IPS DF 19.7 (cell line): ENCODE measurements around the gene UST.
"Not testable (repeated sequence)": the region's sequence is repeated elsewhere in the genome, so short reads cannot be mapped to it uniquely, and the experiment has no call there.

Source experiments
- DNase-seq: peaks from one replicate; pipeline ENCODE4 v3.0.0-alpha.2; 2013; ENCODE audit warnings: low read depth, low spot score

UST gene

DNA sequence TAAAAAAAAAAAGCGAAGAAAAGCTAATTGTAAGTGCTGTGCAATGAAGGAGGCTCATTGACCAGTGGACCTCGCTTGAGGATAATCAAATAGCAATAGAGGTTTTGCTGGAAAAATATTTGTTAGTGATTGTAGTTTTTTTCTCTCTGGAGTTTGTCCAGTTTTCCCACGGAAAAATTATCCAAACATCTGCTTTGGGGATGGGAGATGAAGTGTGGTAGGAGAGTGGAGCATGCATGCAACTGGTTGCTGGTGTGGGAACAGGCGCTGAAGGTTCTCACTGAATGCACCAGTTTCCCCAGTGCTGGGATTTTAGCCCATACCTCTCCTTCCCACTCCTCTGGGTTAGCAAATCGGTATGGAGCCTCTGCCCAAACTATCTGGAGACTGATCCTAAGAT, 288.9 kb downstream of the UST start:
- DNase-seq: no peak

DNA sequence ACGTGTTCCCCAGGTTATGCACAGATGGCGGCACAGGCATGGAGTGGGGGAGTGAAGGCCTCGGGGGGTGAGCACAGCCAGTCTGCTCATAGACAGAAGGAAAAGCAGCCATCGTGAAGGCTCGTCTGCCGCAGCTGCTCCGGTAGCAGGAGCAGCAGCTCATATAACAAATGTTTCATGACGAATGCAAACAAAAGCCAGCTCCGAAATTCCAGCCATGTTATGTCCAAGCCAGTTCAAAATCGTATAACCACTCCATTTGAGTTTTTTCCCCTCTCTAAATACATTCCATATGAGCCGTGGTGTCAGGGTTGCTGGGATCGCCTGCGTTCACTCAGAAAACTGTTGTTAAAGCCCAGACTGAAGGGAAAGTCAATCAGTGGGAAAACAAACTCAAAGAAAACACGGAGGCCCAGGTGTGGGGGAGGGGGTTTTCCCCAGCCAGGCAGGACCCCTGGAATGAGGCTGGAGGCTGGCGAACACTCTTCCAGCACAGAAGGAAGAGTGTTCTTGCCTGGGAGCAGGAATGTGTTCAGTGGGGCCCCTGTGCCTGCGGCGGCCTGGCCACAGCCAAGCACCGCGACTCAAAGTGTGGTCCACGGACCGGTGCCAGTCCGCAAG, 290.3 kb downstream of the UST start:
- DNase-seq: no peak

DNA sequence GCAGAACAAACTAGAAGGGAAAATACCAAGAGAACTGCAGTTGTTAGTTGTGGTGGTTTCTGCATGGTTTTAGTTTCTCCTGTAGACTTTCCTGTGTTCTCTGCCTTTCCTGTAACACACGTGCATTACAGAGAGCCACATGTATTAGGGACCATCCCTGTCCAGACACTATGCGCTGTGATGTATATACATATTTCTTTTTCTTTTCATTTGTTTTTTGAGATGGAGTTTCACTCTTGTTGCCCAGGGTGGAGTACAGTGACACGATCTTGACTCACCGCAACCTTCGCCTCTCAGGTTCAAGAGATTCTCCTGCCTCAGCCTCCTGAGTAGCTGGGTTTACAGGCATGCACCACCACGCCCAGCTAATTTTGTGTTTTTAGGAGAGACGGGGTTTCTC, 292.2 kb downstream of the UST start:
- not testable (repeated sequence) for DNase-seq

- no peak for DNase-seq
Observed at GRCh38 chr6:149041953-149042352, 295.1 kb downstream of the UST start.

GRCh38 chr6:149043476-149044130, 296.8 kb downstream of the UST start:
- DNase-seq: no peak

GRCh38 chr6:149044528-149044927, 297.7 kb downstream of the UST start:
- no peak for DNase-seq

- no peak for DNase-seq
Observed at GRCh38 chr6:149045404-149045803, 298.6 kb downstream of the UST start.

DNA sequence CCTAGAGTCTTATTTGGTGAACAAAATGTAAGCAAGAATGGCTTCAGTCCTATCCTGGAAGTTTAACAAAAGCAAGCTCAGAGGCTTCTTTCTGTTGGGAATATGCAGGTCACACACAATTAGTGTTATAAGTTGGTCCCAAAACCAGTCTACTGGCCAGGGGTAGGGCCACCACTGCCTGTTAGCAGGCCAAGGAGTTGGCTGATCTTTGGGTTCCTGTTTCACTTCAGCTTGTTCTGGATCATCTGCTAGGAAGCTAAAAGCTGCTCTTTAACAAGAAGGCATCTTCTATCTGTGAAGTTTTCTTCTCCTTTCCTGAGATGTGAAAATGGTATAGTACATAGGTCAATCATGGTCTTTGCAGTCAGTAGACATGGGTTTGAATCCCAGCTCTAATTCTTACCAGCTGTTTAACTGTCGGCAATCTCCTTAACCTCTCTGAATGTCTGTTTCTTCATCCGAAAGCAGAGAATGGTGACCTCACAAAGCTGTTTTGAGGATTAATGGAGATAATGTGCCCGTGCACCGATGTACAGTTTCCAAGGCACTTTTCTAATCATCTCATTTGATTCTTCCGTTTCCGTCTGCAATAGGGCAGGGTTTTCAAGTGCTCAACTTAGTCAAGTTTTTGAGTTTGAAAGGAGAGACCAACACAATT, 299.5 kb downstream of the UST start:
- DNase-seq: no peak

DNA sequence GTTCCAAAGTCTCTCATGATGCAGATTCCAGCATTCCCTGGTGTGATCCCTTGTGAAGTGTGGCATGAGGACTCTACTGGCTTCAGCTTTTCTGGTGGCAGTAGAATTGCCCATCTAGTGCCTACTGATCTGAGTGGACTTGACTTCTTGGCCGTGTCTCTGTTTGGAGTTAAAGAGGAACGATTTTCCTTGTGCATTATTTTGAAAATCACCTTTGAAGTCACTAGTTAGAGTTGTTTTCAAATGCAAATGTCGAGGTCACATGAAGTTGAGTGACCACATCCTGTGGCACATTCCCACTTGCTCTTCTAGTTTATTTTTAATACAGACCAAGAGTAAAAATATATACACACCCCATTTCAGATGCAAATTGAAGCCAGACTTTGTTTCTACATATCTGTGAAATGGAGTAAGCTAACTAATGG, 300.0 kb downstream of the UST start:
- no peak for DNase-seq

DNA sequence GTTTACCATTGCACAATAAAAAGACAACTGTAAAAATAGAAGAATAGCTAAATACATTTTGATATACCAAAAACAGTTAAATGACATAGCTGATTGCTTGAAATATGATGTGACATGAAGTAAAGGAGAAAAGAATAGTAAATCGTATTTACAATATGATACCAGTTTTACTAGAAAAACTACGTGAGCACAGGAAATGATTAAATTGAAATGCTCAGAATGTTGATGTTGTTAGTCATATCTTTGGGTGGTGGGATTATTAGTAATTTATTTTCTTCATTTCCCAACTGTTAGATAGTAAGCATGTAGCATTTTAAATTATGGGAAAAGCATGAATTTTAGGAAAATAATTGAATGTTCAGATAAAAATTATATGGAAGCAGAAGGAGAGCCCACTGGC, 302.4 kb downstream of the UST start:
- DNase-seq: no peak

GRCh38 chr6:149050160-149050559, 303.3 kb downstream of the UST start:
- DNase-seq: no peak

DNA sequence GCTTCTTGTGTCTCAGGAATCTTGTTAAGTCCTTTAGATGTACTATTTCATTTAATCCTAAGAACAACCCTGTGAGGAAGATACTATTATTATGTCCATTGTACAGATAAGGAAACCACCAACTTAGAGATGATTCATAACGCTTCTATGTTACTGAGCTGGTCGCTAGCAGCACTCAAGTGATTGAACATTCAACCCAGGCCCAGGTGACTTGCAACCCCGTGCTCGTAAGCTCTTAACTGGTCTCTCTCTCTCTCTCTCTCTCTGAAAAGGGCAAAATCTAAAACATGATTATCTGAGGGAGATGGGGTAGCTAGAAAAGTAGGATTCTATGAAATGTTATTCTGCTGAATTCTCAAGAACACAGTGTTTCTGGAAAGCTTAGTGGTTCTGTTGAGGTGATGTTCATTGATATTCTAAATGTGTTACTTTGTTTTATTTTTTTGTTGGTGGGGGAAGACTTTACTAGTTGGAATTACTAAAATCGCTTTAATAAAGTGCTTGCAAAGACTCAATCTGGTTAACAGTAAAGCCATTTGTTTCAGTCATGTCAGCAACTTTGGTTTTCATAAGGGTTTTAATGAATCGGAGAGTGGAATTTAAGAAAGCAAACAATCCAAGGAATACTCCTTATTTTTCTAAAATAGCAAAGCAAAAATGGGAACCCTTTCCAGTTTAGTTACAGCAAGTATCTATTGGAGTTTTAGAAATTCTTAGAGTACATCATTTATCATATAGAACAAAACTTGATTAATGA, 305.7 kb downstream of the UST start:
- DNase-seq: no peak

DNA sequence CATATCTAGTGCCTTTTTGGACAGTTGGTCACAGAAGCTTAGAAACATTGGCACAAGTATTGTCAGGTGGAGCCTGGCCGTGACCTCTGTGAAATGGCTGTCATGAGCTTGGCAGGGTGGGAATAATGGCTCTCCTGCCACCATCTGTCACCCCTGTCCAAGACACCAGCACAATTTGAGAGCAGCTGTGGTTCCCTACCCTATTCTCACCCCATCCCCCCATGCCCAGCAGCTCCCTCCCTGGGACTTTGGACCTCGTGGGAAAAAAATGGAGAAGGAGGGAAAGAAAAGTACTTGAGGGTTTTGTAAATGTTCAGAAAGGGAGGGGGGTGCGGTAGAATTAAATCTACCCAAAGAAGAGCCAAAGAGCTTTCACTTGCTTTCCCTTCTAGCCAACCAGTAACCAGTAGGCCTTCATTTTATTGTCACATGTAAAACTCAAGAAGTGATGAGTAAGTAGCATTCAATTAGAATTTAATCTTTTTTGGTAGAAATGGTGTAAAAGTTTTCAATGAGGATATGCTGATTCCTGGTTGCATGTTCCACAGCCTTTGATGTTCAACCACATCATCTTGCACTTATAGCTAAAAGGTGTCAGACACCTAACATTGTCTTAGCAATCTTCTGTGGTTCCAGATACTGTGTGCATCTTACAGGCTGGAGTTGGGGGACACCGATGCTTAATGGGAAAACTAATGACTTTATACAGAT, 307.2 kb downstream of the UST start:
- DNase-seq: no peak

GRCh38 chr6:149054559-149055194, 307.8 kb downstream of the UST start:
- no peak for DNase-seq

- no peak for DNase-seq
Observed at GRCh38 chr6:149055195-149055899, 308.5 kb downstream of the UST start.

DNA sequence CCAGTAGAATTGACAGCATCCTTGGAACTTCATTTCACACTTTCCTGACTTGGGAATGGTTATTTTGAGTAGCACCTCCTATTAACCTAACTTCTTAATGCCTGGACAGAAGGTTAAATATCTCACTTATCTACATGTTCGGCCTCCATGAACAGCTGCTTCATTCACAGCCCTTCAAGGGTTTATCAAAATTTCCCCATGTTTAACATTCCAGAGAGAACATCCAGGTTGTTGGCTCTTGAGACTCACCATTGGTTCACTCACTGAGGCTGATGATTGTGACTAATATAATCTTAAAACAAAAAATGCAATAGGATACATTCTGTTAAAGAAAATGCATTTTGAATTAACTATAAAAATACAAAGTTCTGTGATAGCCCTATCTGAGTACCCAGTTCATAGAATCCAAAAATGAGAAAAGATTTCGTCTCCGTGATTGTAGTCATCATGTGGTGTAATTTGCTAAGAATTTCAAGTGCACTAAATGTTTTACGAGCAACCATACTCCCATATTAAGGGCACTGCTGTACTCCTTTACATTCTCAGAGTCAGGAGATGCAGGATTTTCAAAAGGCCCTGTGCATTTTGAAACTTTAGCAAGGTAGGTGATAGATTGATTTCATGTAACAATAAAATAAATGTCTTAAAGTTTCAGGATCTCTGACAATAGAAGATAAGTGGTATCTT, 310.1 kb downstream of the UST start:
- DNase-seq: no peak

DNA sequence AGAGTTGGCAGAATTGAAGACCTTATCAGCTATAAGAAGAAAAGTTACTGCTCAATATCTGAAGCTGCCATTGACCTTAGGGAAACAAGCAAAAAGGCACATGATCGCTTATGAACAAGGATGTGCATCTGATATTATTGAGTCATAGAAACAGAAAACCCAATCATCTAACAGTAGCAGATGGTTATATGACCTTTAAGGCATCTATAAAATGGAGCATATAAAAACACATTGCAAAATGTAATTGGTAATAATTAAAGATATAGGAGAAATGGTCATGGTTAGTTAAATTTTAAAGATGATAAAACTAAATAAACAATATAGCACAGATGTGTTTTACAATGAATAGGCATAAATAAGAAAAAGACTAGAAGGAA, 310.6 kb downstream of the UST start:
- no peak for DNase-seq

GRCh38 chr6:149059557-149059956, 312.7 kb downstream of the UST start:
- no peak for DNase-seq

GRCh38 chr6:149060300-149060984, 313.6 kb downstream of the UST start:
- DNase-seq: no peak
